Kidney (tissue), 14 donors: ENCODE data around the gene JMJD7. TPM values are rescaled to one million over a fixed set of nuclear protein-coding genes. Genes with fewer than 3 reads are reported as not detected.

Experiments
- DNase-seq, 5 donors: peaks; one replicate each; pipeline ENCODE4 v3.0.0-alpha.2; 2013 to 2020
- FAIRE-seq: peaks from 2 replicates; lab custom pipeline; 2012; peaks lifted over from hg19 to GRCh38; lab: Jason Lieb, UNC
- H3K27ac ChIP-seq, 2 donors: one replicate each; pipeline ENCODE4 v1.7.0; 2013; ENCODE audit warnings: low read depth in 2 of 2, low read length in 2 of 2, inconsistent platforms in 1 of 2
- H3K27me3 ChIP-seq: one replicate; pipeline ENCODE4 v1.7.1; 2013; ENCODE audit warnings: low read length, inconsistent platforms; ENCODE audit not compliant: control insufficient read depth, insufficient read depth
- H3K36me3 ChIP-seq, 3 donors: one replicate each; pipeline versions ENCODE4 v1.7.0 to v1.7.1; 2013; ENCODE audit warnings: low read length in 3 of 3, control low read depth in 1 of 3, inconsistent platforms in 1 of 3; ENCODE audit not compliant: insufficient read depth in 3 of 3, control insufficient read depth in 2 of 3
- H3K4me1 ChIP-seq, 3 donors: one replicate each; pipeline versions ENCODE4 v1.7.0 to v1.7.1; 2013; ENCODE audit warnings: low read length in 3 of 3, inconsistent platforms in 1 of 3, low read depth in 1 of 3; ENCODE audit not compliant: control insufficient read depth in 2 of 3, insufficient read depth in 2 of 3
- H3K4me3 ChIP-seq, 3 donors: one replicate each; pipeline versions ENCODE4 v1.7.0 to v1.8.1; 2013; ENCODE audit warnings: low read length in 3 of 3, control low read depth in 1 of 3, inconsistent platforms in 1 of 3
- H3K9ac ChIP-seq, 3 donors: one replicate each; pipeline versions ENCODE4 v1.7.0 to v1.7.1; 2013; ENCODE audit warnings: low read length in 3 of 3, control low read depth in 1 of 3, inconsistent platforms in 1 of 3
- H3K9me3 ChIP-seq, 3 donors: one replicate each; pipeline versions ENCODE4 v1.7.0 to v1.7.1; 2013; ENCODE audit warnings: low read length in 3 of 3, control low read depth in 1 of 3, inconsistent platforms in 1 of 3; ENCODE audit not compliant: control insufficient read depth in 2 of 3, insufficient read depth in 1 of 3
- CTCF ChIP-seq: IDR thresholded peaks from 3 replicates; pipeline ENCODE4 v1.5.1; 2012; ENCODE audit warnings: mild to moderate bottlenecking, moderate library complexity, borderline replicate concordance; ENCODE audit not compliant: insufficient read depth; ENCODE audit errors: extremely low read depth
- intact Hi-C: fragments of 100-400 bp; cut with DNase I; formaldehyde crosslinking; loops from one replicate; pipeline ENCODE4 v1.11.1; 2022
- polyA plus RNA-seq: library from polyadenylated mRNA; stranded (reverse); fragments of 350-450 nt; fragmentation: Illumina TruSeq; extraction: RNeasy Lipid Tissue Mini Kit (QIAGEN cat#74804); gene quantifications from one replicate; pipeline ENCODE4 v1.2.3, GENCODE V29; 2014; ENCODE audit warnings: low read depth, low replicate concordance; ENCODE audit not compliant: insufficient read depth
- total RNA-seq: library from RNA; stranded (reverse); fragmentation: NEBNext Ultra II Directional; extraction: Animal tissue kit (Norgen Biotek cat#: 25700); gene quantifications from one replicate; pipeline ENCODE4 v1.2.1, GENCODE V29; 2021
- donor health status: control.
- donor health status: control.
- donor health status: control.
- donor health status: control.
- donor health status: control.
- donor health status: DM: yes; HTN: yes; CAD: no.
- donor health status: Normal renal cell carcinoma (clear cell type).

Gene JMJD7
- total and polyA plus RNA-seq, 2 donors from 2014 or later: 16.2 to 17.6 TPM

- Histone ChIP-seq H3K27ac (no peak overlapping the region), H3K36me3 (no peaks in the 10 kb centered on the region), H3K4me1 (no peaks in the 10 kb centered on the region), H3K4me3 (no peak overlapping the region), H3K27me3 (no peaks in the 10 kb centered on the region), H3K9me3 (no peaks in the 10 kb centered on the region), H3K9ac (no peak overlapping the region)
- no peak for FAIRE-seq
- no peak for DNase-seq
- no peak for TF ChIP-seq CTCF
- intact Hi-C loops: no loop called here
Measured at GRCh38 chr15:41872166-41872747, 44.4 kb downstream of the JMJD7 start.

- FAIRE-seq: no peak
- Histone ChIP-seq H3K27me3 (no peaks in the 10 kb centered on the region), H3K4me1 (no peaks in the 10 kb centered on the region), H3K9ac (no peak overlapping the region), H3K4me3 (no peak overlapping the region), H3K9me3 (no peaks in the 10 kb centered on the region), H3K36me3 (no peaks in the 10 kb centered on the region), H3K27ac (no peak overlapping the region)
- no peak for TF ChIP-seq CTCF
- no peak for DNase-seq
- intact Hi-C loops: no loop called here
Measured at GRCh38 chr15:41873711-41874110, 45.8 kb downstream of the JMJD7 start.

GRCh38 chr15:41874736-41875135 is 46.8 kb downstream of the JMJD7 start:
- TF ChIP-seq CTCF: no peak
- no peak for FAIRE-seq
- Histone ChIP-seq H3K27me3 (no peaks in the 10 kb centered on the region), H3K27ac (no peak overlapping the region), H3K9me3 (no peaks in the 10 kb centered on the region), H3K9ac (no peak overlapping the region), H3K36me3 (no peaks in the 10 kb centered on the region), H3K4me3 (no peak overlapping the region), H3K4me1 (no peaks in the 10 kb centered on the region)
- intact Hi-C loops: no loop called here
- DNase-seq: no peak

- Histone ChIP-seq H3K9me3 (no peaks in the 10 kb centered on the region), H3K36me3 (no peaks in the 10 kb centered on the region), H3K9ac (no peak overlapping the region), H3K4me1 (no peaks in the 10 kb centered on the region), H3K4me3 (no peak overlapping the region), H3K27me3 (no peaks in the 10 kb centered on the region), H3K27ac (no peak overlapping the region)
- intact Hi-C loops: no loop called here
- FAIRE-seq: no peak
- TF ChIP-seq CTCF: no peak
- DNase-seq: no peak
Measured at GRCh38 chr15:41876007-41876406, 48.1 kb downstream of the JMJD7 start.
